ENCODE results near the gene ULBP2. TPM values are rescaled to one million over a fixed set of nuclear protein-coding genes. Genes with fewer than 3 reads are reported as not detected.
"Not testable (repeated sequence)": the region's sequence is repeated elsewhere in the genome, so short reads cannot be mapped to it uniquely, and the experiment has no call there.

The ULBP2 gene
- total RNA-seq, 2 experiments from 2014 or later, result 0.65 TPM

DNA sequence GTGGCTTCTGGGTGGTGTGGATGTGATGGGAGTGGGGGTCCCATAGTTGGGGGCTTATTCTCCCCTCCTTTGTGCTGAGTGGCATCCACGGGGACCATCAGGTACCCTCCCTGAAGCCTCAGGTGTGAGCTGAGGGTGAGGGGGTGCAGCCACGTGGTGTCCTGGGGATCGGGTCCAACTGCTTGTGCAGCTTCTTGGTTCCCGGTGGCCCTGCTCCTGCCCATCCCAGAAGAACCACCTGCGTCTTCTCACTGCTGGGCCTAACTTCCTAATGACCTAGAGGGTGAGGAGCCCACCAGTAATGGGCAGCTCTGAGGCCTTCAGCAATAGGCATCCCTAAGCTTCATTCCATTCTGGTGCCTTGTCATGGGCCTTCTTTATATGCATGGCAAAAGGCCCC lies 1.5 kb downstream of the ULBP2 start:
- POLR2A ChIA-PET, CTCF ChIA-PET: not testable (repeated sequence)

DNA sequence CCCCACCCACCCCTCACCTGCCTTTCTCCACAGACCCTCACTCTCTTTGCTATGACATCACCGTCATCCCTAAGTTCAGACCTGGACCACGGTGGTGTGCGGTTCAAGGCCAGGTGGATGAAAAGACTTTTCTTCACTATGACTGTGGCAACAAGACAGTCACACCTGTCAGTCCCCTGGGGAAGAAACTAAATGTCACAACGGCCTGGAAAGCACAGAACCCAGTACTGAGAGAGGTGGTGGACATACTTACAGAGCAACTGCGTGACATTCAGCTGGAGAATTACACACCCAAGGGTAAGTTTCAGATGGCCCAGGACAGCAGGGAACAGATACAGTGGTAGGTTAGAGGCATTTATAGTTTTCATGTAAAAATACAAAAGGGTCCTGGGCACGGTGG lies 3.5 kb downstream of the ULBP2 start:
- POLR2A ChIA-PET, CTCF ChIA-PET: not testable (repeated sequence)

DNA sequence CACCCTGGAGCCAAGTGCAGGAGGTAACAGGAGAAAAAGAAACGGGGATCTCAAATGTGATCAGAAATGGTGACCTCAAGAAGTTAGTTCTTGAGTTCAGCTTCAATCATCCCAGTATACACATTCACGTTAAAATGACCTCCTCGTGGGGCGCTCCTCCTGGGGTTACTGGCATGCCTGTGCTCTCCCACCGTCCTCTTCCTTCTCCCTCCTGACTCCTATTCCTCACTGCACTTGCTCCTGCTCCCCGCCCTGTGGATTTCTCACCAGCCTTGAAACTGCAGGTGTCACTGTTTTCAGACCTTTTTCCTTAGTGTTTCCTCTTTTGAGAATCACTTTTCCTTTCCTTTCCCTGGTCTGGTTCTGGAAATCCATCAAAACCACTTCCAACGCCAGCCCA lies 4.8 kb downstream of the ULBP2 start:
- CTCF ChIA-PET, POLR2A ChIA-PET: not testable (repeated sequence)

DNA sequence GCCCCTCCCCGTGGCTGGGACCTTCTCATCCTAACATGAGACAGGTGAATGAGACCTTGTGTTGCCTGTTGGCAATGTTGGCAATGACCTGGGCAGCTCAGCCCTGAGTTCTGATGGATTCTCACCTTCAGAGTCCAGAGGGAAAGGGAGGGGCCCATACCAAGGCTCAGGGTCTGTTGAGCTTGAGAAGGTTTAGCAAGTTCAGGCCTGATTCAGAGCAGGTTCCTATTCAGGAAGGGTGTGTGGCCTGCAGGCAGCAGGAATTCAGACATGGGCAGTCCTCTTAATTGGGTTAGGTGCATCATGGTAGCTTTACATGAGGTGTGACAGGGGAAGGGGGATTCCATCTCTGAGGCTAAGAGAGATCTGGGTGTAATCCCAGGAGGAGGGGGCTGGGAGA lies 5.7 kb downstream of the ULBP2 start:
- CTCF ChIA-PET, result not testable (repeated sequence)
- POLR2A ChIA-PET, result interaction anchor here (0.5 kb wide), 1 partner anchor 53 kb away, joined by 4 read pairs; no protein-coding TSS in a partner anchor

DNA sequence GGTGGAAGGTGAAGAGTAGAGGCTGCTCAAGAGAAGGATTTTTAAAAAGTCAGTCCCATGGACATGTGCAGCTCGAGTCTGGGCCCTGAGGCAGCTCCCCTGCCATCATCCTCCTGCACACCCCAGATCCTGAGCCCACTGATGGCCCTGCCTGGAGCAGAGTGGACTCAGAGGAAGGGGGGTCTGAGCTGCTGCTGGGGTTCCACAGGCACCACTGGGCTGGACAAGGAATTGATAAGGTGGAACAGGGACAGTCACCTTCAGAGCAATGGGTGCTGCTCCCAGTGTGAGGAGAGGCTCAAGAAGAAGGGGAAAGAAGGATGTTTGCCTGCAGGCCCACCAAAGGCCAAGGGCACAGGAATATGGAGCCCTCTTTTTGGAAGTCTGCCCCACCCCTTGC lies 6.2 kb downstream of the ULBP2 start:
- CTCF ChIA-PET, result no interaction called here
- POLR2A ChIA-PET, result interaction anchor here (0.5 kb wide), 1 partner anchor 52 kb away, joined by 4 read pairs; no protein-coding TSS in a partner anchor

DNA sequence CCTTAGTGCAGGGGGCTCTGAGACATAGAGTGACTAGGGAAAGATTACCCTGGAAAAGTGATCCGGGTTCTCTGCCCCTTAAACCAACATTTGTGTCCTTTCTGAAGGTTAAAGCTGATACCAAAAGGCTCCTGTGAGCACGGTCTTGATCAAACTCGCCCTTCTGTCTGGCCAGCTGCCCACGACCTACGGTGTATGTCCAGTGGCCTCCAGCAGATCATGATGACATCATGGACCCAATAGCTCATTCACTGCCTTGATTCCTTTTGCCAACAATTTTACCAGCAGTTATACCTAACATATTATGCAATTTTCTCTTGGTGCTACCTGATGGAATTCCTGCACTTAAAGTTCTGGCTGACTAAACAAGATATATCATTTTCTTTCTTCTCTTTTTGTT lies 6.8 kb downstream of the ULBP2 start:
- CTCF ChIA-PET, result no interaction called here
- POLR2A ChIA-PET, result no interaction called here

DNA sequence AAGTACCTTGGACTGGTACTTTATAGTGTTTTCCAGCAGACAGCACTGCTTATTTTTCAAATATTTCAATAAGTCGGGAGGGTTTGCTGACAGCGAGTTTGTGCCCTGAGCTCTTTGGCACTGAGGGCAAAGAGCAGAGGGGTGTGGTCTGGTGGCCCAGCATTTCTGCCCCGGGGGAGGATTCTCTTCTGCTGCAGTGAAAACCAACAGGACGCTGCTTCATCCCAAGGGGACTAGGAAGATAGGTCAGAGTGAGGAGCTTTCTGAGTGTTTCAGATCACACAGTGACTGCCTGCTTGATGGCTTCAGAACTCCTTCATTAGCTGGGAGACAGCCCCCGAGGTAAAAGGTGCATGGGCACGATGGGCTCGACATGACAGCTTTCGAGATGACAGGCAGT lies 8.6 kb downstream of the ULBP2 start:
- ChIA-PET CTCF (no interaction called here), POLR2A (no interaction called here)

DNA sequence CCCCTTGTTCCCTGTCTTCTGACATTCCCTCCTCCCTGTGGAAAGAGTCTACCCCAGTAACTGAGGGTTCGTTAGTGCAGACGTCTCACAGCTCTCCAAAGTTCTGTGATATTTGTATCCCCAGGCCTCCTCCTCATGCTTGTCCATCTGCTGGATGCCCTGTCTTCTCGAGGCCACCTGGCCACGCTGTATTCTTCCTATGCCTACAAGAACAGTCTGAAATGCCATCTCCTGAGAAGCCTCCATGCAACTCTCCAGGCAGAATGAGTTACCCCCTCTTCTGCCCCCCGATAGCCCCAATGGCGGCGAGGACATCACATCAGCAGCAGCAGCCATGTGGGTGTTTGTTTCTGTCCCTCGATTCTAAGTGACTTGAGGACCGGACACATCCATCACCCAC lies 9.3 kb downstream of the ULBP2 start:
- ChIA-PET POLR2A (no interaction called here), CTCF (no interaction called here)

DNA sequence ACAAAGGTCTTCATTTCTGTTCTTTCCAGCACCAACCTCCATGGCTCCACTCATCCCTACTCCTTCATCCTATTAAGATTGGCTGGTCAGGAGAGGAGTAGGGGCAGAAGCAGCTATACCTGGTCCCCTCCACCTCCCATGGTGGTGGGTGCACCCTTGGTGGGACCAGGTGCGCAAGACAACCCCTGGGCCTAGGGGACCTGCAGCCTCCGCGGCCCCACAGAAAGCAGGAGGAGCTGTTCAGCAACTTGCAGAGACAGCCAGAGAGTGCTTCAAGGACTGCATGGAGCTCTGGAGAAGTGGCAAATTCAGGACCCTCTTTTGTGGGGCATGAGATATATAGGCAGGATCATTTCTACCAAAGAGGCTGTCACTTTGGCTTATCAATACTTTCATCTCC lies 9.8 kb downstream of the ULBP2 start:
- CTCF ChIA-PET, result interaction anchor here (1.3 kb wide), 1 partner anchor 55 kb away, joined by 4 read pairs; no protein-coding TSS in a partner anchor
- POLR2A ChIA-PET, result no interaction called here

DNA sequence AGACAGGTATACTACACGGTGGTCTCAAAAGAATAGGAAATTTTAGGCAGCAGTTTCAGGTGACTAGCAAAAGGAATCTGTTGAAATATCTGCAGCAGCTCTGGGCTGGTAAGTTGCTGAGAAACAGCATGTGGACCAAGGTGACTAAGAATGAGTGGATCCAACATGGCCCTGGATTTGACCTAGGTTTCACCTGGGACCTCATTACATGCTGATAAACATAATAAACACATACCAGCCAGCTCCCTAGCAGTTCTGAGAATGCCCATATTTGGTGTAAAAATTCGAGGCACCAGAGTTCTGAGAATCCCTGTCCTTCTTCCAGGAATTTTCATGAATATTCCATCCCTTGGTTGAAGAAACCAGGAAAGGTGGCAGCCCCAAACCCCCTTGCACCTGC lies 11.6 kb downstream of the ULBP2 start:
- POLR2A ChIA-PET, CTCF ChIA-PET: not testable (repeated sequence)

DNA sequence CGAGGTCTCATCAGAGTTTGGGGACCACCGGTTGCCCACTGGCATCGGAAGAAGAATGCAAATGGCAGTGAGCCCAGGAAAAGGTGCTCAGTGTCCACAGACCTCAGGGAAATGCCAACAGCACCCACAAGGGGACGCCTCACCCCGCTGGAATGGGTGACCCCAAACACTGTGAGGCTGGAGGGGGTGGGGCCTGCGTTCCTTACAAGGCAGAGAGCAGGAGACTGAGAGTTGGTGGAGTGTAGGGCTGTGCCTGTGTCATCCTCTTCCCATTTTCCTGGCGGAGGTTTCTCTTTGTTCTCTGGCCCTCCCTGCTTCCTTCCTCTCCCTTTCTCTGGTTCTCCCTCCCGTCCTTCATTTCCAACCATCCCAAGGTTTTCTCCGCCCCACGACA lies 12.1 kb downstream of the ULBP2 start:
- CTCF ChIA-PET, POLR2A ChIA-PET: not testable (repeated sequence)

DNA sequence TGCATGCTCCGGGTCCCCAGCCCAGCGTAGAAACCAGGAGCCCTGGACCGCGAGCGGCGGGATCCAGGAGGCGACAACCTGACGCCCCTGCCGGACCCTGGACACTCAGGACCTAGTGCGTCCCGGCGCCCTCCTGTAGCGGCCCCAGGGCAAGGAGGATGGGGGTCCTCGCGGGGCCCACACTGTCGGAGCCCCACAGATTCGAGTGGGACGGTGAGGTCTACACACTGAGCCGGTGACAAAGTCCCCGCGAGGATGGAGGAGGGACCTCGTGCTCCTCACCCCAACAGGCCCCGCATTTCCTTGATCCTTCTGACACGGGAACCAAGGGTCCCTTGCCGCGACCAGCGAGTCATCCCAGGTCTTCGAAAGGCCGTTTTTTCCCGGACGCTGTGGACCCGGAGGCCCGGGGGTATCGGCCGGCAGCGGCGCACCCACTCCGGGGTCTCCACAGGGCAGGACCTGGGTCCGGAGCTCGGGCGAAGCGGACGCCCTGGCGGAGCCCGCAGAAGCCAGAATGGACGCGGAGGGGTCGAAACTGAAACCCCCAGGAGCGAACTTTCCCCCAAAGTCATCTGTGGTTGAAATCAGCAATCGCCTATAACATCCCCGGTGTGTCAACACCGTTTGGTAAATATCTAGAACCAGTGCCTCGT lies 12.6 kb downstream of the ULBP2 start:
- POLR2A ChIA-PET, result not testable (repeated sequence)

DNA sequence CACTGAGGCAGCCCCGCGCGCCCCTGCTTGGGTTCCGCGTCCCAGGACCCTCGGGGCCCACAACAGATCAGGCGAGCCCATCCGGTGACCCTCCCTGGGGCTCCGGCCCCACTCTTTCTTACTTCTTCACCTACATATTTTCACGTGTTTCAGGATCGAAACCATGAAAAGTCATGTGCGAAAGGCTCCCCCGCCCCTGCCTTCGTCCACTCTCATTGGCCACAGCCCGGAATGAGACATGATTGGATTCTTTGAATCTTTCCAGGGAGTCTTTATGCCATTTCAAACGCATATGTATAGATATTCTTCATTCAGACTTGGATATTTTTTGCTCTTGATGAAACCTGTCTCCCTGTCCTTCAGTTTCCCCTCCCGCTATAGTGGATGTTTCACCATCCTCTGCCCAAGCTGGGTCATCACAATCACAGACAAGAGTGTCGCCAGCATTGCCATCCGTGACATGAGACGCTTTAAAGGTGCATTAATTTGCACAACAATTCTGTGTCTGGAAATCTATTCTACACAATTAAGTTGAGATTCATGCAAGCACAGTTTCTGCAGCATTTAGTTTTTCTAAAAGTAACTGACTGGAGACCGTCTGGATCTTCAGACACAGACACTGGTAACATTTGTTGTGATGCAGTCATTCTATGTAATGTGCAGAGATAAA lies 13.3 kb downstream of the ULBP2 start:
- CTCF ChIA-PET, POLR2A ChIA-PET: not testable (repeated sequence)

More for the DNA sequence above, 12.6 kb downstream of the ULBP2 start:
- CTCF ChIA-PET, result not testable (repeated sequence)

DNA sequence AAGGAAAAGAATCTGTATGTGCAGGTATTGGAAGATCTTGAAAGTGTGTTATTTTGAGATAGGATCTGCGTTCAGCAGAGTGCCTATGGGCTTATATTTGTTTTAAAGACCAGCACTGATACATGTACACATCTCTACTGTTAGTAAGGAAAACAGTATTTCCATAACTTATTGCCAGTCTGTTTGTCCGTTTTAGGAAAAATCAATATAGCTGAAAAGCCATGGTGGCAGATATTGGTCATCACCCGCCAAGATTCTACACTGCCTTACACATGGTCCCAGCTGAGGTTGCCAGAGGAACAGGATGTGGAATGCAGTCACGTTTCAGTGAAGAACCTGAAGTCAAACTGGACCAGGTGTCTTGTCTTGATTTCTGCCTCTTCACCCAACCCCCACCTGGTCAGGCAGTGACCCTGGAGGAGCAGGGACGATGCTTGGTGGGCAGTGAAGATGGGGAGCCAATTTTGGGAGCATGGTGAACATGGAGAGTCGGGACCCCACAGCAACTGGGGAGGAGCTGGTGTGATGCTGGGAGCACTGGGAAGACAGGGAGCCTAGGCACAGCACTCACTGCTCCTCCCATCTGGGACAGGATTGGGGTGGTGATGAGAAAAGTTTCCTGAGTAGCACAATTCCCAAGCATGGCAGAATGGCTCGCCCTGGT lies 14.0 kb downstream of the ULBP2 start:
- CTCF ChIA-PET, POLR2A ChIA-PET: not testable (repeated sequence)

DNA sequence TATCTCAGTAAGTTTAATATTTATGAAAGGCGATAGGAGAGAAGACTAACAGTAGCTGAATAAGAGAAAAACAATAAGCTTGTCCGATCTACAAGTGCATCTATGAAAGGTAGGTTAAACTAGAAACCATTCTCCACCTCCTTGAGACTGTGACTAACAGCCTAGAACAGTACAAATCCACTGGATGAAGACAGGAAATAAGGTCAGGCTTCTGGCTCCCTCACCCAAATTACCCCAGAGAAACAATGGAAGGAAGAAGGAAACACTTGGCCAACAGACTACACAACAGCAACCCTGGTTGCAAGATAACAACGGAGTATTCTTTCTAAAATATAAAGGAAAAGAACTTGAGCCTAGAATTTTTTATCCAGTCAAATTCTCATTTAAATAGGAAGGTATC lies 16.3 kb downstream of the ULBP2 start:
- POLR2A ChIA-PET, CTCF ChIA-PET: not testable (repeated sequence)

DNA sequence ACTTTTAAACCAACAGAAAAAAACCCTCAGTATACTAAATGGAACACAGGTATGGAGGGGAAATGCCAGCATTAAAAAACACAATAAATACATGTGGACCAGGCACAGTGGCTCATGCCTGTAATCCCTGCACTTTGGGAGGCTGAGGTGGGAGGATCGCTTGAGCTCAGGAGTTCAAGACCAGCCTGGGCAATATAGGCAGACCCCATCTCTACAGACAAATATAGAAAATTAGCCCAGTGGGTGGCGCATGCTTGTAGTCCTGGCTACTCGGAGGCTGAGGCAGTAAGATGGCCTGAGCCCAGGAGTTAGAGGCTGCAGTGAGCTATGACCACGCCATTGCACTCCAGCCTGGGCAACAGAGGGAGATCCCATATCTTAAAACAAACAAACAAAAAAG lies 18.0 kb downstream of the ULBP2 start:
- CTCF ChIA-PET, result interaction anchor here (1.2 kb wide), 1 partner anchor 57 kb away, joined by 3 read pairs; no protein-coding TSS in a partner anchor
- POLR2A ChIA-PET, result not testable (repeated sequence)

DNA sequence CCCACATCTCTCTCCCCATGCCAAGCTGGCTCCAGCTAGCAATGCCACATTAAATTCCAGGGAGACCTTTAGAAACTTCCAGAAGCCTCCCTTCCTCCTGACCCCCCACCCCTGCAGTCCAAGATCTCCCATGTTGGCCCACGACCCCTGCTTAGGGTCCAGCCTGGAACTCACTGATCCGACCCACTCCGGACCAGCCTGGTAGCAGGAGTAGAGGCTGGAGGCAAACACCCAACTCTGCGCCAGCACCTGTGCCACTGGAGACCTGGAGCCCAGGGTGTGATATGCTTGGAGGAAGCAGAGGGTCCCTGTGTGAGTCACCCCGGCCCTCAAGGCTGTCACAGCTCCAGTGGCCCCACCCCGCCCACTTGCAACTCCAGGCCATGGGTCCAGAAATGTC lies 18.7 kb downstream of the ULBP2 start:
- CTCF ChIA-PET, result no interaction called here
- POLR2A ChIA-PET, result no interaction called here

DNA sequence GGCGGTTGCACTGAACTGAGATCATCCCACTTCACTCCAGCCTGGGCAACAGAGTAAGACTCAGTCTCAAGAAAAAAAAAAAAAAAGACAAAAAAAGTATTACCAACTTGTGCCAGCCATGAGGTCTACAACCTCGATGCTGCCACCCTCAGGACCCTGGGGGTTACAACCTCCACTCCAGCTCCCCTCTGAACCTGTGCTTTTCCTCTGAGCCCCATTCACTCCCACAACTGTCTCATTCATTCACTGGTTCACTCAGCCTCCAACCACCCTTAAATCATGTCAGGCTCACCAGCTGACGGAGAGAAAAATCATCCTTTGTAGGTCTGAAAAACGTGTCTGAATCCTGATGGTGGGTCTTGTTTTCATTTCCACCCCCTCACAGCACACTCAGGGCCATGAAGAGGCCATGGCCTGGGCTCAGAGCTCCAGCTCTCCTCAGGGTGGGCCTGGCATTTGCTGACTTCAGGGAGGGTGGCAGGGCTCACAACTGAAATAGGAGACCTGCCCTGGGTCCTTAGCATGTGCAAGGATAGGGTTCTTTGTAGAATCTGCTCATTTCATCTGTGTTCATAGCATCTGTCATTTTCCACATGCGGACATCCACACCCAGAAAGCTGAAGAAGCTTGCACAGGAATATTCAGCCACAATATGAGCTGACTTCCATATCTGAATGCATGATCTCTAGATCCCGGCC lies 20.1 kb downstream of the ULBP2 start:
- CTCF ChIA-PET, result interaction anchor here (0.6 to 1.2 kb wide), 2 partner anchors 50 to 77 kb away, joined by 4 to 5 read pairs; no protein-coding TSS in a partner anchor
- POLR2A ChIA-PET, result no interaction called here

DNA sequence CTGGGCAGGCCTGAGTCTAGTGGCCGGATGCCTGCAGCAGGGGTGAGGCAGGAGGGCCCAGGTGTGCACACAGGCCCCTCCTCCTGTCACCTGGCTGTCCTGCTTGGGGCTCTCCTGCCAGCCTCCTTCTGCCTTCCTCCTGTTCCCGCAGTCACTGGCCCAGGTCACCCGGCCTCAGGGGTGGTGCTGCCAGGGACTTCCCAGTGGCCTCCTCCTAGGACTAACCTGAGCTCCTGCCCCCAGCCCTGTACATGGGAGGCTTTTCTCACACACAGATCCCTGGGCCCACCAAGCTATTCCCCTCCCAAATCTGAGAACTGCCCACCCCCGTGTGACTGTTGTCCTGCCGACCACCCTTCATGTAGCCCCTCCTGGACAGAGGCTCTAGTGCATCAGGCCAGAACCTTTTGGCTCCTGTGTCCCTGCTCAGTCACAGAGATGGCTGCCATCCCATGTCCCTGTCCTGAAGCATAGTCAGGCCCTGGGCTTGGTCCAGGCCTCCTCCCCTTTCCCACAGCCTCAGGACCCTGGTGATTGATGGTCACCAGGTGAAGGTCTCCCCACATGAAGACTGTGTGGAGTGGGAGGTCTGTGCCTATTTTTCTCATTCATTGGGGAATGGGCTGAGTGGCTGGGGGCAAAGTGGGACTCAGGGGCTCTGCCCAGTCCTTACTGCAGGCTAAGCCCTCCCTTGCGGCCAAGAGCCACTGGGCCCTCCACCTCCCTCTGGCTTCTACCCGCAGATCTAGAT lies 20.8 kb downstream of the ULBP2 start:
- CTCF ChIA-PET, result interaction anchor here (1.2 kb wide), 1 partner anchor 50 kb away, joined by 5 read pairs; no protein-coding TSS in a partner anchor
- POLR2A ChIA-PET, result no interaction called here

DNA sequence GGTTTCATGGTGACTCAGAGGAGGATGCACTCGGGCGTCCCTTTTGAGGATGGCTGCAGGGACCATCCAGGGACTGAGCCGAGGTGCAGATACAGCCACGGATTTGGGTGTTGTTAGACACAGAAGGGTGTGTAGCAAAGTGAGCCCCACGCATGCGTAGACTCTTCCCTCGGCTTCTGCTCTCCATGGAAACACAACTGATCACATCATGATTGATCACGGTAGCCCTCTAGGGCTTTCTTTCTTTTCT lies 21.3 kb downstream of the ULBP2 start:
- ChIA-PET CTCF (no interaction called here), POLR2A (no interaction called here)

Measured in activated CD8-positive, alpha-beta memory T cell treated with anti-CD3 and anti-CD28 coated beads for 36 hours (primary cell).